ENCODE data around the gene PAEP. TPM values are rescaled to one million over a fixed set of nuclear protein-coding genes. Genes with fewer than 3 reads are reported as not detected.

Gene PAEP
- total RNA-seq, 1 donor from 2014 or later = not detected

DNA sequence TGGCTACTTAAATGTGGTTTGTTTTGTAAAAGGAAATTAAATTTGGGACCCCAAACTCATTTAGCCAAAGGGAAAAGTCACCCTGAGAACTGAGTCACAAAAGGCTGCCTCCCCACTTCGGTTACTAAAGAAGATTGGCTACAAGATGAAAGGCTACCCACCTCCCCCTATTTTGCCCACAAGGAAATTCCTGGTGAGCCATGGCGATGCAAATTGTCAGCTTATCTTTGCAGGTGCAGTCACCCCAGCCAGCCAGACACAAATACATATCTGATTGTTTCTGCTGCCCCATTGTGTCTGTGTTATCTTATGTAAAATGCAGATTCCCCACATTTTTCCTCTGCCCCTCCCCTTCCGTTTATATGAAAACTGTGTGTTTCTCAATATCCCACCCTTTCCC is 8.9 kb downstream of the PAEP start:
- DNase-seq (ENCODE audit: low spot score) = no peak
- intact Hi-C loops (cut with DNase I) = no loop called here

DNA sequence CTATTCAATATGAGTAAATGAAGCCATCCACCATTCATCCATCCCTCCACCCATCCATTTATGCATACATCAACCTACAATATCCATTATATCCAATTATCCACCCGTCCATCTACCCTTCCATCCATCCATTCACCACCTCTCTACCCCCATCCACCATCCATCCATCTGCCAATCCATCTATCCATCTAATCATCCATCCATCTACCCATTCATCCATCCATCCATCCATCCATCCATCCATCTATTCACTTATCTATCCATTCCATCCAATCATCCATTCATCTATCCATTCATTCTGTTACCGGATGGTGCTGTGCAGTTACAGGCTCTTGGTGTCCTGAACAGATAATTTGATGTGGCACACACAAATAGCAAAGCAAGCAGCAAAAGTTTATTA is 10.7 kb downstream of the PAEP start:
- intact Hi-C loops (cut with DNase I) = no loop called here
- no peak for DNase-seq (ENCODE audit: low spot score)

DNA sequence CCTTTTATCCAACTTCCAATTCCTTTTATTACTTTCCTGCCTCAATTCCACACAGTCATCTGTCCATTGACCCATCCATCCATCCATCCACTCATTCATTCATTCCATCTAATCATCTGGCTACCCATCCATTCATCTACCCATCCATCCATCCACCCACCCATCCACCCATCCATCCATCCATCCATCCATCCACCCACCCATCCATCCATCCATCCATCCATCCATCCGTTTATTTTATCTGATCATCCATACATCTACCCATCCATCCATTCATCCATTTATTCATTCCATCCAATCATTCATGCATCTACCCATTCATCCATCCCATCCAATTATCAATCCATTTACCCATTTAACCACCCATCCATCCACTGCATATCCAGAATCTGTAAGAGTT is 11.6 kb downstream of the PAEP start:
- intact Hi-C loops (cut with DNase I) = no loop called here
- DNase-seq (ENCODE audit: low spot score) = no peak

DNA sequence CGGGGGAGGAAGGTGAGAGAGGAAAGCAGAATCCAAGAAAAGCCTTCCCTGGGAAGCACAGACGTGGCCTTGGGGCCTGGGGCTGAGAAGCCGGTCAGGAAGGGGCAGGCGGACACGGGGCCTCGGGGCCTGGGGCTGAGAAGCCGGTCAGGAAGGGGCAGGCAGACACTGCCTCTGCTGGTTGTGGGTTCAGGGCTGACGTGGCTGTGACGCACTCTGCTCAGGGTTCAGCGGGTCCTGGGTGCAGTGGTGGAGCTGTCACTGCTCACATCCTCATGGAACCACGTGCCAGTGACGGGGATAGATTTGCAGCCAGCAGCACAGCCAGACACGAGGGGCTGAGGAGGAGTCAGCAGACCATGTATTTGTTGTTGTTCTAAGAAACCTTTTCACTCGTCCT is 12.8 kb downstream of the PAEP start:
- intact Hi-C loops (cut with DNase I) = no loop called here
- DNase-seq (ENCODE audit: low spot score) = no peak

DNA sequence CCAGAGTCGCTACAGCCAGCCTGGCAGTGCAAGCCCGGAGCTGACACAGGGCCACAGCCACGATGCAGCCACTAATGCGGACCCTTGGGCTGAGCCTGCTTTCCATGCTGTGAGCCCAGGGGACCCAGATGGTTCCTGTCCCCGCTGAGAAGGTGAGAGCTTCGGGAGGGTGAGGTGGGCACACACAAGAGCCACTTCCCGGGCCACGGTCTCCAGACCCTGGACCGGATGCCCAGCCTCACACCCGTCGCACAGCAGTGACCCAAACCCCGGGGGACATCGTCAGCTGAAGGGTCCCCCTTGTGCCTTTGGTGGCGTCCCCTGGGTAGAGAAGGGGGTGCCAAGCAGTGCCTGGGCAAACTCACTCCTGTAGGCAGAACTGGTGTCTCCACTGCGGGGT is 13.4 kb downstream of the PAEP start:
- no peak for DNase-seq (ENCODE audit: low spot score)
- intact Hi-C loops (cut with DNase I) = no loop called here

DNA sequence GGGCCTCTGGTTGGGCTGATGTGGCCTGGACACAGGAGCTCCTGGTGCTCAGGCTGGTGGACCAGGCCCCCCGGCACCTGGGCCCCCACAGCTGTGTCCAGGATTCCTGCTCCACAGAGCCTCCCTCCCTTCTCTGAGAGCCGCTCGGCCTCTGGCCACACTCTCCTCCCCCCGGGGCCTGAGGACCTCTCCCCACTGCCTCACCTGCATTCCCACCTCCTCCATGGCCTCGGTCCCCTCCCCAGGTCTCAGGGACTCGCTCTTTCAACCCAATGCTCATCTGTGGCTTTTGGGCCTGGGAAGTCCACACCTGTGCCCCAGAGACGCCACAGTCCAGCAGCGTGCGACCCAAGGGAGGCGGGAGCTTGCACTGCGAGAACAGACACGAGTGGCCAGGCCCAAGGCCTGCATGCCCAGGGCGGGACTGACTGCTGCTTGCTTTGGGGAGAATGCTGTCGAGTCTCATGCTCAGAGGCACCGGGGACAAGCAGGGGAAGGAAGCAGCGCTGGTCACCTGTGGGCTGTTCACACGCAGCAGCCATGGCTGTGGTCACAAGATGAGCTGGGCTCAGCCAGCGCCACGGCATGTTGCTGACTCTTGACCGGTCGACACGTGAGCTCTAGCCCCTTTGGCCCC is 14.6 kb downstream of the PAEP start:
- no peak for DNase-seq (ENCODE audit: low spot score)
- intact Hi-C loops (cut with DNase I) = no loop called here

DNA sequence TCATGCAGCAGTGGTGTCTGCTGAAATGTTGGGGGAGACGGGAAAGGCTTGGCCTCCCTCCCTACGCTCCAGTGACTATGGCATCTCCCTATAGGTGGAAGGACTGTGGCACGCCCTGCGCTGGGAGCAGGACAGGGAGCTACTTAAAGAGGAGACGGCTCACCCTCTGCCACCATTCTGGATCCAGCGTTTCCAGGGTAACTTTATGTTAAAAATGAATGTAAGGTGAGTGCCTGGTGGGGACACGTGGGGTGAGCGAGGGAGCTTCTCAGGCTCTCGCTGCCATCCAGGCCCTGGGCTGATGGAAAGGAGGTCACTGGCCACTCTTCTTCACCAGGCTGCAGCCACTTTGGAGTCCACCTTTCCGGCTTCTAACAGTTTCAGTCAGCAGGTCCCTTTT is 15.7 kb downstream of the PAEP start:
- no peak for DNase-seq (ENCODE audit: low spot score)
- intact Hi-C loops (cut with DNase I) = no loop called here

DNA sequence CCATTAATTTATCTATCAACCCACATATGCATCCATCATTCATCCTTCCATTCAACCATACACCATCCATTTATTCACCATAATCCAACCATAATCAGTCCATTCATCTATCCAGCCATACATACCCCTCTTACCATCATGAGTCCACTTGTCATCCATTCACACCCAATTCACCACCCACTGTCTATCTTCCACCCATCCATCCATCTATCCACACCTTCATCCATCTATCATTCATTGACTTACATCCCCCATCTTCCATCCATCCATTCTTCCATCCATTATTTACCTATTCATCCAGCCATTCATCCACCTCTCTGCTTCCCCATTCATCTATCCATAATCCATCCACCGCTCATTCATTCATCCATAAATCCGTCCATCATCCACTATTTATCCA is 17.8 kb downstream of the PAEP start:
- no peak for DNase-seq (ENCODE audit: low spot score)
- intact Hi-C loops (cut with DNase I) = no loop called here

- no peak for DNase-seq (ENCODE audit: low spot score)
- intact Hi-C loops (cut with DNase I) = no loop called here
Measured at GRCh38 chr9:135579889-135580660, 18.5 kb downstream of the PAEP start.

DNA sequence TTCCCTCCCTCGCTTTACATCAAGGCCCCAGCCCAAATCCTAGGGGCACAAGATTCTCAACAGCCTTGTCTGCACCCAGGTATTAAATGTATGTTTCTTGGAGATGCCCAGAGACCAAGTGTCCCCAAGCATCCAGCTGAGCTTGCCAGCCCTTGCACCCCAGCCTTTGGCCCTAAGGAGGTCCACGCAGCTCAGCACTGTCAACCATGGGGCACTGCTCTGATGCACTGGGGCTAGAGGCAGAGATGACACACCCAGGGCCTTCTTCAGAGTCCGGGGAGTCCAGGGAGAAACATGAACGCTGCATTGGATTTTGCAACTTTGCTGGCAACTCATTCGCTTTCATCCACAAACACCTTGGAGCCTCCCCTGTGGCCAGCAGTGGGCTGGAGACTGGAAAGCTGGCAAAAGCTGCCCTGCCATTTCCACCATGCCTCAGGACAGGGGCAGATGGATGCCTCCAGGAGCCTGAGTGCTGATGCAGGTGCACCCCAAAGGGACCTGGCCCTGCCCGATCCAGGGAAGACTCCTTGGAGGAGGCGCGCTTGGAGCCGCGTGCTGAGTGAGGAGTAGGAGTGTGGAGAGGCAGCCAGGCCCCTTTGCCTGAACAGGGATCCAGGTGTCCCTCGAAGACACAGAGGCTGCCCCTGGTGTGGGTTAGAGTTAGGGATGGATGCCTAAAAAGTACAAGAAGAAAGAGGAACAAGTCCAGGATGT is 19.3 kb downstream of the PAEP start:
- DNase-seq (ENCODE audit: low spot score) = no peak
- intact Hi-C loops (cut with DNase I) = no loop called here

- intact Hi-C loops (cut with DNase I) = no loop called here
- DNase-seq (ENCODE audit: low spot score) = no peak
Measured at GRCh38 chr9:135581636-135582426, 20.3 kb downstream of the PAEP start.

- intact Hi-C loops (cut with DNase I) = no loop called here
- DNase-seq (ENCODE audit: low spot score) = peak; percentile 50
Measured at GRCh38 chr9:135582541-135582940, 21.0 kb downstream of the PAEP start.

- intact Hi-C loops (cut with DNase I) = no loop called here
- DNase-seq (ENCODE audit: low spot score) = no peak
Measured at GRCh38 chr9:135582966-135583687, 21.6 kb downstream of the PAEP start.

- peak; percentile 54 for DNase-seq (ENCODE audit: low spot score)
- intact Hi-C loops (cut with DNase I) = no loop called here
Measured at GRCh38 chr9:135583688-135584011, 22.1 kb downstream of the PAEP start.

GRCh38 chr9:135584371-135584770 is 22.8 kb downstream of the PAEP start:
- intact Hi-C loops (cut with DNase I) = no loop called here
- no peak for DNase-seq (ENCODE audit: low spot score)

DNA sequence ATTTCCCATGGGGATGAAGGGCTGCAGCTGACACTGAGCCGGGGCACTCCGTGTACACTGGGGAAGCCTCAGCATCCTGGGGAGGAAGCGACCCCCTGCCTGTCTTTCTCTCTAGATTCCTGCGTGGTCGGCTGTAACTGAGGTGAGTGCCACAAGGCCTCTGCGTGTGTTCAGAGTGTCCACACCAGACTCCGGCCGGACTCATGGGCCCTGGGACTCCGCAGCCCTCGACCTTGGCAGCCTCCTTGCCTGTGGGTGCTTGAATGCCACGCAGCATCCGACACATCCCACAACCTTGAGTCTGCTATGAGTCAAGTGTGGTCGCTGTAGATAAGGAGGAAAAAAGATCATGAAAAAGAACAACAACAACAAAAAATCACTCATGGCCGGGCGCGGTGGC is 23.4 kb downstream of the PAEP start:
- DNase-seq (ENCODE audit: low spot score) = peak; percentile 55
- intact Hi-C loops (cut with DNase I) = no loop called here

- intact Hi-C loops (cut with DNase I) = no loop called here
- peak; percentile 47 for DNase-seq (ENCODE audit: low spot score)
Measured at GRCh38 chr9:135586601-135587109, 25.1 kb downstream of the PAEP start.

DNA sequence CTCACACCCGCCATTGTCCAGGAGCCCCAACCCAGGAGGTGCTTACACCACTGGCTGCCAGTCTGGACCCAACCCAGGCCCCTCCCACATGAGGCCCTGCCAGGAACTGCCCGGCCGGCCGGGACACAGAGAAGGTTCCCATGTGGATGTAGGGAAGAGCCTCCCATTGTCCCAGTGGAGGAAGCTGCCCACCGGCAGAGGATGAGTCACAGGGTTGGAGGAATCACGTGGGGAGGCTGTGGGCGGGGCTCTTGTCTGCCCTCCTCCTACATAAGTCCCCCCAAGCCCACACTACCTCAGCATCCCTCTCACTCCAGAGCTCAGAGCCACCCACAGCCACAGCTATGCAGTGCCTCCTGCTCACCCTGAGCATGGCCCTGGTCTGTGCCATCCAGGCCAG is 26.1 kb downstream of the PAEP start:
- intact Hi-C loops (cut with DNase I) = no loop called here
- no peak for DNase-seq (ENCODE audit: low spot score)

- peak; percentile 64 for DNase-seq (ENCODE audit: low spot score)
- intact Hi-C loops (cut with DNase I) = no loop called here
Measured at GRCh38 chr9:135588371-135588770, 26.8 kb downstream of the PAEP start.
